Fibroblast of upper back skin (primary cell): Measurements from ENCODE around the gene STH.

Experiments used
- DNase-seq: peaks from one replicate; pipeline ENCODE4 v3.0.0-alpha.2; 2013

Gene STH

GRCh38 chr17:46028981-46029565 lies 30.0 kb downstream of the STH start:
- DNase-seq: no peak

- no peak for DNase-seq
Measured at GRCh38 chr17:46029627-46030026, 30.6 kb downstream of the STH start.

- DNase-seq: no peak
Measured at GRCh38 chr17:46030752-46031151, 31.7 kb downstream of the STH start.

GRCh38 chr17:46031440-46031839 lies 32.4 kb downstream of the STH start:
- DNase-seq: no peak

- no peak for DNase-seq
Measured at GRCh38 chr17:46031920-46032319, 32.9 kb downstream of the STH start.

- no peak for DNase-seq
Measured at GRCh38 chr17:46032909-46033308, 33.9 kb downstream of the STH start.

- DNase-seq: no peak
Measured at GRCh38 chr17:46033392-46033791, 34.3 kb downstream of the STH start.

GRCh38 chr17:46035112-46035818 lies 36.2 kb downstream of the STH start:
- DNase-seq: no peak

- no peak for DNase-seq
Measured at GRCh38 chr17:46036491-46036890, 37.4 kb downstream of the STH start.

- DNase-seq: no peak
Measured at GRCh38 chr17:46037722-46038255, 38.7 kb downstream of the STH start.

GRCh38 chr17:46038414-46038813 lies 39.4 kb downstream of the STH start:
- no peak for DNase-seq

GRCh38 chr17:46038937-46039336 lies 39.9 kb downstream of the STH start:
- DNase-seq: no peak

- DNase-seq: no peak
Measured at GRCh38 chr17:46039592-46040186, 40.6 kb downstream of the STH start.

GRCh38 chr17:46042246-46042645 lies 43.2 kb downstream of the STH start:
- no peak for DNase-seq

- no peak for DNase-seq
Measured at GRCh38 chr17:46042925-46043324, 43.9 kb downstream of the STH start.

- DNase-seq: no peak
Measured at GRCh38 chr17:46043606-46044005, 44.6 kb downstream of the STH start.

GRCh38 chr17:46044286-46044928 lies 45.4 kb downstream of the STH start:
- DNase-seq: peak; percentile 89

GRCh38 chr17:46044989-46045388 lies 45.9 kb downstream of the STH start:
- no peak for DNase-seq

GRCh38 chr17:46045639-46046038 lies 46.6 kb downstream of the STH start:
- no peak for DNase-seq

- DNase-seq: peak; percentile 29
Measured at GRCh38 chr17:46046957-46047356, 47.9 kb downstream of the STH start.

GRCh38 chr17:46047398-46047797 lies 48.3 kb downstream of the STH start:
- DNase-seq: no peak

- DNase-seq: no peak
Measured at GRCh38 chr17:46047856-46048255, 48.8 kb downstream of the STH start.
